K562 (cell line): ENCODE data around the gene PRM3. TPM values are rescaled to one million over a fixed set of nuclear protein-coding genes. Genes with fewer than 3 reads are reported as not detected.
A peak's percentile ranks its signal among the peaks of the same experiment; 100 is the strongest.

Experiments
- ATAC-seq: fragments of 200-7000 bp; cut with Tn5 transposase; 3 replicates; pipeline ENCODE4 v1.9.1; 2020; ENCODE audit warnings: moderate library complexity
- BruUV-seq: library from RNA; stranded (reverse); fragments of 400-500 nt; replicated peaks from 2 replicates; lab custom pipeline; 2021; lab: Mats Ljungman, UMichigan
- CTCF ChIA-PET: fragments of 300-600 bp; formaldehyde crosslinking; extraction: SDS; loops from one replicate; lab custom pipeline; 2021; ENCODE audit warnings: low intra/inter-chr PET ratio; lab: Yijun Ruan, JAX
- POLR2A ChIA-PET: fragments of 300-600, 350-650 bp; sonication (Branson Sonifier 250); formaldehyde crosslinking; extraction: SDS; loops from one replicate; lab custom pipeline; 2021; ENCODE audit warnings: antibody characterized with exemption, inconsistent platforms; lab: Yijun Ruan, JAX
- DNase-seq, 4 experiments: peaks; one replicate each; pipeline versions ENCODE4 v3.0.0 to v3.0.0-alpha.2; 2011 to 2018; ENCODE audit warnings: low spot score in 3 of 4, mixed read lengths in 3 of 4; ENCODE audit errors: extremely low read depth in 1 of 4
- FAIRE-seq: peaks from 2 replicates; lab custom pipeline; 2011; peaks lifted over from hg19 to GRCh38; lab: Jason Lieb, UNC
- H2AFZ ChIP-seq: 2 replicates; pipeline ENCODE4 v1.6.0; 2011; ENCODE audit warnings: low read depth, low read length, control low read depth, inconsistent platforms
- H3K27ac ChIP-seq: fragments of 200-600 bp; 3 replicates; pipeline ENCODE4 v1.8.0; 2011; ENCODE audit warnings: low read depth, mild to moderate bottlenecking, control low read depth, inconsistent platforms, low read length, moderate library complexity, mixed read lengths; ENCODE audit errors: extremely low read depth
- H3K27me3 ChIP-seq, 2 experiments: fragments of 300-600 bp in 1 of 2; 2 replicates in 1 of 2; 3 replicates in 1 of 2; pipeline versions ENCODE4 v1.6.0 to v1.8.0; 2011; ENCODE audit warnings: inconsistent platforms in 2 of 2, low read length in 2 of 2, mild to moderate bottlenecking in 1 of 2, mixed read lengths in 1 of 2, moderate library complexity in 1 of 2; ENCODE audit not compliant: control insufficient read depth in 2 of 2, insufficient read depth in 2 of 2
- H3K36me3 ChIP-seq: fragments of 300-600 bp; 3 replicates; pipeline ENCODE4 v1.8.0; 2011; ENCODE audit warnings: mild to moderate bottlenecking, low read length, inconsistent platforms; ENCODE audit not compliant: control insufficient read depth, insufficient read depth
- H3K4me1 ChIP-seq, 2 experiments: fragments of 200-600 bp in 1 of 2; replicated peaks in 1 of 2; 2 replicates in 1 of 2; 3 replicates in 1 of 2; pipeline versions ENCODE4 v1.5.1 to v1.8.0; 2011; ENCODE audit warnings: inconsistent platforms in 2 of 2, low read length in 2 of 2, mild to moderate bottlenecking in 1 of 2, mixed read lengths in 1 of 2, moderate library complexity in 1 of 2; ENCODE audit not compliant: control insufficient read depth in 2 of 2, insufficient read depth in 2 of 2
- H3K4me2 ChIP-seq: 2 replicates; pipeline ENCODE4 v1.6.1; 2011; ENCODE audit warnings: low read length, control low read depth, inconsistent platforms, mixed read lengths; ENCODE audit not compliant: insufficient read depth
- H3K4me3 ChIP-seq: fragments of 200-600 bp; sonication (generic), shearing (Covaris generic); 2 replicates; pipeline ENCODE4 v1.5.1; 2016; ENCODE audit warnings: control low read depth, inconsistent platforms
- H3K79me2 ChIP-seq: fragments of 200-600 bp; 3 replicates; pipeline ENCODE4 v1.8.0; 2011; ENCODE audit warnings: low read length, inconsistent platforms; ENCODE audit not compliant: control insufficient read depth, insufficient read depth
- H3K9ac ChIP-seq, 2 experiments: 2 replicates each; pipeline versions ENCODE4 v1.6.0 to v1.6.1; 2011; ENCODE audit warnings: low read depth in 2 of 2, low read length in 2 of 2, control low read depth in 1 of 2, inconsistent platforms in 1 of 2, mild to moderate bottlenecking in 1 of 2, mixed read lengths in 1 of 2; ENCODE audit not compliant: insufficient read depth in 1 of 2
- H3K9me1 ChIP-seq: one replicate; pipeline ENCODE4 v1.6.0; 2011; ENCODE audit warnings: inconsistent platforms, mild to moderate bottlenecking, low read length, moderate library complexity; ENCODE audit not compliant: control insufficient read depth, insufficient read depth
- H3K9me3 ChIP-seq: replicated peaks from 2 replicates; pipeline ENCODE4 v1.5.1; 2011; ENCODE audit warnings: low read depth, low read length, inconsistent platforms; ENCODE audit not compliant: control insufficient read depth, insufficient read depth
- H4K20me1 ChIP-seq: replicated peaks from 2 replicates; pipeline ENCODE4 v1.6.1; 2011; ENCODE audit warnings: low read length, inconsistent platforms, mixed read lengths; ENCODE audit not compliant: control insufficient read depth, insufficient read depth
- ATF6 ChIP-seq: sonication (generic); formaldehyde crosslinking; IDR thresholded peaks from 2 replicates; pipeline ENCODE4 v1.4.0; 2020; ENCODE audit warnings: mild to moderate bottlenecking, missing genetic modification reagents
- BHLHE40 ChIP-seq: IDR thresholded peaks from 2 replicates; pipeline ENCODE4 v1.6.1; 2011; ENCODE audit warnings: low read length, improper control_type of control experiment
- CBX1 ChIP-seq: sonication (generic); IDR thresholded peaks from 2 replicates; pipeline ENCODE4 v1.6.1; 2016; ENCODE audit warnings: antibody characterized with exemption, low read depth, mild to moderate bottlenecking
- CREB1 ChIP-seq, 2 experiments: sonication (generic) in 1 of 2; formaldehyde crosslinking in 1 of 2; IDR thresholded peaks; 2 replicates each; pipeline versions ENCODE4 v1.6.1 to v1.8.0; 2012 to 2022; ENCODE audit warnings: inconsistent platforms in 1 of 2, mild to moderate bottlenecking in 1 of 2, missing genetic modification reagents in 1 of 2, moderate library complexity in 1 of 2
- E2F6 ChIP-seq, 2 experiments: IDR thresholded peaks; 2 replicates each; pipeline ENCODE4 v1.6.1; 2011; ENCODE audit warnings: borderline replicate concordance in 1 of 2, control low read depth in 1 of 2, low read depth in 1 of 2, low read length in 1 of 2, mild to moderate bottlenecking in 1 of 2, mixed read lengths in 1 of 2, moderate library complexity in 1 of 2; ENCODE audit not compliant: insufficient read depth in 1 of 2, insufficient read length in 1 of 2, poor library complexity in 1 of 2, severe bottlenecking in 1 of 2; ENCODE audit errors: extremely low read depth in 1 of 2
- HDGF ChIP-seq: fragments of 450-650 bp; IDR thresholded peaks from 2 replicates; pipeline ENCODE4 v1.6.1; 2016
- HMG20B ChIP-seq: fragments of 250-450 bp; sonication (Bioruptor Pico); IDR thresholded peaks from 2 replicates; pipeline ENCODE4 v1.5.0; 2021; ENCODE audit warnings: mild to moderate bottlenecking
- NFYB ChIP-seq: IDR thresholded peaks from 2 replicates; pipeline ENCODE4 v1.6.1; 2011; ENCODE audit warnings: mild to moderate bottlenecking, moderate library complexity; ENCODE audit not compliant: insufficient read length; ENCODE audit errors: extremely low read depth
- POLR2G ChIP-seq: fragments of 200-400 bp; formaldehyde crosslinking; IDR thresholded peaks from 2 replicates; pipeline ENCODE4 v1.6.1; 2017; ENCODE audit warnings: low read depth, mild to moderate bottlenecking, antibody characterized with exemption, low read length, moderate library complexity
- PPARD ChIP-seq: fragments of 250-450 bp; sonication (Bioruptor Pico); IDR thresholded peaks from 2 replicates; pipeline ENCODE4 v1.8.0; 2022; ENCODE audit warnings: inconsistent platforms, mild to moderate bottlenecking, moderate library complexity
- TCF7 ChIP-seq: sonication (generic); IDR thresholded peaks from 2 replicates; pipeline ENCODE4 v1.6.1; 2016; ENCODE audit warnings: antibody characterized with exemption, borderline replicate concordance
- WHSC1 ChIP-seq: IDR thresholded peaks from one replicate; pipeline ENCODE4 v1.6.1; 2012; ENCODE audit warnings: low read length, control low read depth, inconsistent platforms
- ZKSCAN8 ChIP-seq: fragments of 200-800 bp; sonication (Bioruptor generic); IDR thresholded peaks from 2 replicates; pipeline ENCODE4 v1.6.1; 2016; ENCODE audit warnings: missing genetic modification characterization, missing compliant biosample characterization
- ZNF280B ChIP-seq: fragments of 250-450 bp; sonication (Bioruptor Pico); IDR thresholded peaks from 2 replicates; pipeline ENCODE4 v1.5.1; 2021; ENCODE audit warnings: mild to moderate bottlenecking
- ZNF431 ChIP-seq: sonication (generic); formaldehyde crosslinking; IDR thresholded peaks from 2 replicates; pipeline ENCODE4 v1.8.0; 2022; ENCODE audit warnings: mild to moderate bottlenecking, missing genetic modification reagents
- ZNF436 ChIP-seq: fragments of 250-450, 450-650 bp; sonication (Bioruptor Pico); formaldehyde crosslinking; IDR thresholded peaks from 2 replicates; pipeline ENCODE4 v1.7.0; 2020; ENCODE audit warnings: mild to moderate bottlenecking
- WGBS: fragments of 100-300 bp; shearing (Covaris generic); methylation state at CpG from one replicate; pipeline ENCODE4 v1.1.6; 2016; ENCODE audit warnings: low coverage, mixed read lengths; ENCODE audit not compliant: insufficient coverage; ENCODE audit errors: missing lambda C conversion rate; 5-methylcytosine and 5-hydroxymethylcytosine counted together
- in situ Hi-C: fragments of 300-500 bp; cut with MboI; formaldehyde crosslinking; loops from 4 replicates; pipeline ENCODE4 v1.15.0; 2018; ENCODE audit warnings: inconsistent platforms, mixed read lengths
- intact Hi-C: fragments of 100-400 bp; cut with micrococcal nuclease; formaldehyde crosslinking; loops from 2 replicates; pipeline ENCODE4 v1.14.2; 2022
- polyA plus RNA-seq, 8 experiments: library from polyadenylated mRNA; depleted of rRNA in 4 of 8; stranded (reverse) in 5 of 8; unstranded in 3 of 8; fragments of >200 nt; fragmentation: Nextera tagmentation in 2 of 8; fragmentation: Illumina TruSeq in 1 of 8; extraction: Ambion mirVana in 2 of 8; extraction: Trizol in 1 of 8; gene quantifications; 2 replicates each; pipeline versions ENCODE4 v1.2.1 to v1.2.3, GENCODE V29; 2011 to 2014; ENCODE audit warnings: inconsistent platforms in 1 of 8, missing spikeins in 1 of 8
- total RNA-seq, 7 experiments: library from RNA; depleted of rRNA in 6 of 7; stranded (reverse); fragments of >200 nt in 6 of 7; fragmentation: Illumina TruSeq in 2 of 7; extraction: Trizol in 2 of 7; gene quantifications; 2 replicates each; pipeline versions ENCODE4 v1.2.1 to v1.2.3, GENCODE V29; 2011 to 2021; ENCODE audit warnings: low replicate concordance in 1 of 7

PRM3 gene
- total and polyA plus RNA-seq, 9 of the 15 experiments (the other 6 are each of a cell fraction or from before 2014, with no cell fraction given) = not detected

GRCh38 chr16:11224096-11224893, 49.1 kb downstream of the PRM3 start:
- Histone ChIP-seq H3K79me2 (no peaks in the 10 kb centered on the region), H3K27me3 (no peaks in the 10 kb centered on the region), H3K36me3 (no peaks in the 10 kb centered on the region; the same call in 2 of the 3 replicates), H4K20me1 (no peaks in the 10 kb centered on the region), H3K9ac (peak overlapping the region; percentile 28 to 86), H3K4me3 (no peak overlapping the region), H3K4me1 (peaks cover 6 to 20% of the 10 kb centered on the region in 2 experiments), H3K9me3 (no peaks in the 10 kb centered on the region; the same call in 1 of the 2 replicates), H3K4me2 (peak overlapping the region; percentile 25; the same call in 1 of the 2 replicates), H3K27ac (peak overlapping the region; percentile 59; the same call in 2 of the 3 replicates), H3K9me1 (no peaks in the 10 kb centered on the region), H2AFZ (peak overlapping the region; percentile 69)
- DNase-seq (peak; percentile 85 to 94 (median 88)), FAIRE-seq (peak; percentile 87), ATAC-seq (peak; percentile 100)
- POLR2A ChIA-PET = interaction anchor here (0.9 to 1.4 kb wide), 2 partner anchors 12 to 15 kb away, joined by 3 to 4 read pairs; no protein-coding TSS in a partner anchor
- CTCF ChIA-PET = no interaction called here
- no TSS peak for BruUV-seq
- WGBS = 30% methylated on average over 18 of the region's 24 CpGs
- intact Hi-C loops (loop anchor here (1.0 kb wide), 1 partner anchor 9 kb away; no protein-coding TSS in a partner anchor), in situ Hi-C loops (no loop called here)
- no peak for TF ChIP-seq HMG20B
- peak; percentile 56; the same call in 1 of the 2 replicates for TF ChIP-seq POLR2G
- peak; percentile 96 for TF ChIP-seq E2F6 (IDR thresholded peaks at IDR 0.05; ENCODE audit: borderline replicate concordance in 1 of 2, extremely low read depth in 1 of 2, insufficient read depth in 1 of 2, insufficient read length in 1 of 2, low read depth in 1 of 2, low read length in 1 of 2, poor library complexity in 1 of 2, severe bottlenecking in 1 of 2)
- no peak for TF ChIP-seq BHLHE40
- no peak for TF ChIP-seq ZNF280B (CRISPR knock-in tag)
- 0 out of 2 replicates have a peak, but pooled peaks have one; percentile 51 for TF ChIP-seq ATF6 (CRISPR knock-in tag)
- TF ChIP-seq CREB1 (IDR thresholded peaks at IDR 0.05) = no peak; the same call in 1 of the 2 replicates
- TF ChIP-seq CREB1 (CRISPR knock-in tag; IDR thresholded peaks at IDR 0.05) = peak; percentile 45; the same call in 1 of the 2 replicates
- TF ChIP-seq NFYB = no peak
- no peak for TF ChIP-seq HDGF
- no peak for TF ChIP-seq ZNF436
- TF ChIP-seq TCF7 = no peak
- peak; percentile 74; the same call in 1 of the 2 replicates for TF ChIP-seq CBX1
- TF ChIP-seq ZNF431 (CRISPR knock-in tag) = no peak; the same call in 1 of the 2 replicates
- TF ChIP-seq WHSC1 = no peak
- no peak for TF ChIP-seq PPARD (CRISPR knock-in tag)
- TF ChIP-seq ZKSCAN8 (CRISPR knock-in tag) = 0 out of 2 replicates have a peak, but pooled peaks have one; percentile 82
